NK-92 (cell line): ENCODE data around the gene CALM3.

Experiments used
- DNase-seq: peaks from one replicate; lab custom pipeline; 2025; ENCODE audit not compliant: unreplicated experiment; lab: John Stamatoyannopoulos, UW

Gene CALM3

DNA sequence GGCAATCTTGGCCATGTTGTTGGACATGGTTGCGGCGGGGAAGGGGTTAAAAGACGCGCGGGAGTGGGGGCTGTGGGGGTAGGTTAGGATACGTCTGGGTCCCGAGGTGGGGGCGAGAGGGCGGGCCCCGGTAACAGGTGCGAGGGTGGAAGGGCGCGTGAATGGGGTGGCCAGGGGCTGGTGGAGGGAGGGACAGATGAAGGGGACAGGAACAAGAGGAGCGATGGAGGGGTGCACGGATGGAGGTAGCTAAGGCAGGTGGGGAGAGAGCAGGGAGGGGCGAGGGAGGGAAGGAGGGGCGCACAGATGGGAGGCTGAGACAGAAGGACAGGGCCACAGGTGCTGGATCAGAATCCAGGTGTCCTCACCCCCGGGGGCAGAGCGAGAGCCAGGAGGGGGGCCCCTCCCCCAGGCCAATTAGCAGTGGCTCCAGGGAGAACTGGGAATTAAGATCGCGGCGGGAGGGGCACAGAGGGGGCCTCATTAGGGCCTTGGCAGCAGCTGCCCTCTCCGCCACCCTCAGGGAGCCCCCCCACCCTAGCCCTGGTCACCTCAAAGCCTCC, 33.6 kb downstream of the CALM3 start:
- no peak for DNase-seq

DNA sequence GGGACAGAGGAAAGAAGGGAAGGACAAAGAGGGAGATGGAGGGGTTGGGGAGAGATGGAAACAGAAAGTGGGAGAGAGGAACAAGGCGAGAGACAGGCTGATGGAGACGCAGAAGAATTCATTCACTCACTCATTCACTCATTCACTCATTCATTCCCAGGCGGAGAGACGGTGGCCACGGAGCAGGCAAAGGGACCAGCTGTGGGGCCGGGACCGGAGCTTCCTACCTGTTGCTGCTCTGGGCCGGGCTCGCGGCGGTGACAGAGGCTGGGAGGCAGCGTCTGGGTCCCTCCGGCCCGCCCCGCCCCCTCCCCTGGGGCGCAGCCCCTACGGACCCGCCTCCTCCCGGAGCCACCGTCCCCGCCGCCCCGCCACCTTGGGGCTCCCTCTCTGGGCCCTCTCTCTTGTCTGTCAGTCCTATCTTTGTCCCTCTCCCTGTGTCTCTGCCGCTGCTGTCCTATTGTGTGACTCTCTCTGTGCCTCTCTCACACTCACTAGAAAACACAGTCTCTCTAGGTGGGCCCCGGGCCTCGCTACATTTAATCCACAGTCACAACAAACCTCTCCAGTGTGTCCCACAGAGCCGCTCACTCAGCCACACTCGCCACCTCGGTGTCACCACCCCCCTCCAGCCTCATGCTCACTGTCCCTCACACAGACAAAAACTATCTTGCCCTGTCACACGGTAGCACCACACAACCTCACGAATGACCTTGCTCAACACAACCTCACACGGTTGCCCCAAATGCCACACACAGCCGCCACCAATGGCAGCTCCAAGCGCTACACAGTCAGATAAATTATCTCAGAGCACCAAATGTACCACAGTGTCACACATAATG, 35.0 kb downstream of the CALM3 start, which contains the start of gene GNG8:
Gene GNG8, minus strand, starts transcription at position 283 of the 842 bp plus-strand sequence. CDS start 1,520 bp downstream, outside the sequence.
- DNase-seq = no peak

DNA sequence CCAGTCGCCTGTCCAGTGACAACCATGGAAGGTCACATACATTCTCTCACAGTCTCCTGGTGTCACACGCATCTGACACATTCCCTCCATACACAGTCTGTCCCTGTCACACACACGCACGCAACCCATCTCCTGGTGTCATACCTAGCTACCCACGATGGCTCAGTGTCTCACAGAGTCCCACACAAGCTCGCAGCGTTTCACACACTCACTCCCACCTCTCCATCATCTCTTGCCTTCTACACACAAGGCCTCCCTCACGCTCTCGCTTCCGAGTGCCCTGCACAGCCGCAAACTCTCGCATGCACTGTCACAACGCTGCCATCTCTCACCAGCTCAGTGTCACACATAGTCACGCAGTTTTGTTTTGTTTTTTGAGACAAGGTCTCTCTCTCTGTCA, 36.1 kb downstream of the CALM3 start:
- no peak for DNase-seq

DNA sequence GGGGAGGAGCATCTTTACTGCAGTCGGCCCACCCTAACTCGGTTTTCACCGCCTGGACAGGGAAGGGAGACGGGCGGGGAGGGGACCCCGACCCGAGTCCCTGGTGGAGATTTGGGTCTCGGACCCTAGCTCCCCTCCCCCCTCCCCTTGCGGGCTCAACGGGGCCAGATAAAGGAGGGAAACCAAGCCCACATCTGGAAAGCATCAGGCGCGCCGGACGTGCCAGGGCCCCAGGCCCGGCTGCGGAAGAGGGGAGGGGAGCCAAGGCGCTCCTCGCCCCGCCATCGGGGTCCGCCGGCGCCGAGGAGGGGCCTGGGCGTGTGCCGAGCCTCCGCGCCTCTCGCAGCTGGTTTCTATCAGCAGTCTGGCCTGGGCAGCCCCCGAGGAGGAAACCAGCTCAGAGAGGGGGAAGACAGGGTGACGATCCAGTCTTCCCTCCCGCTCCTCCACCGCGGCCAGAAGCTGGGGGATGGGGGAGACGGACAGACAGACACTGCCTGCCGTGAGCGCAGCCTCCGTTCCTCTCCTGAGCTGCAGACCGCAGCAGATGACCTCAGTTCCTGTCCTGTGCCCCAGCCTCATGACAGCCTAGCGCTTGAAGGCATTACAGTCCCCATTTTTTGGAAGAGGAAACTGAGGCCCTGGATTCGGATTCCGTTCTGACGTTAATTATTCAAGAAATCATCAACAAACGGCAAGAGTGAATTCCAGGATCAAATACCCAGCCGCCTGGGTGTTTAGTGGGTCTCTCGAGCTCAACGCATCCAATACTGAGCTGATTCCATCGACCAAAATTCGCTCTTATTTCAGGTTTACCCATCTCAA, 38.4 kb downstream of the CALM3 start:
- DNase-seq = no peak

DNA sequence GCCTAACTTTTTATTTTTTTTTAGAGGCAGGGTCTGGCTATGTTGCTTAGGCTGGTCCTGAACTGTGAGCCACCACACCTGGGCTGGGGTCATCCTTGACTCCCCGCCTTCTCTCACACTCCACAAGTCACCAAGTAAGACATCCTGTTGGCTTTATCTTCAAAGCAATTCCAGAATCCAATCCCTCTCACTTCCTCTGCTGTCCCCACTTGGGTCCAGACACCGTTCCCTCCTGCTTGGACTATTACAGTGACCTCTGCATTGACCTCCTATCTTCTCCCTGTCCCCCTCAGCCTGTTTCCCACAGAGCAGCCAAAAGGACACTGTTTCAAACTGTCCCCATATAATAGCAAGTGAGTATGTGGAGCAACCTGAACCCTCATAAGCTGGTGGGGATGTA, 39.5 kb downstream of the CALM3 start:
- DNase-seq = no peak

DNA sequence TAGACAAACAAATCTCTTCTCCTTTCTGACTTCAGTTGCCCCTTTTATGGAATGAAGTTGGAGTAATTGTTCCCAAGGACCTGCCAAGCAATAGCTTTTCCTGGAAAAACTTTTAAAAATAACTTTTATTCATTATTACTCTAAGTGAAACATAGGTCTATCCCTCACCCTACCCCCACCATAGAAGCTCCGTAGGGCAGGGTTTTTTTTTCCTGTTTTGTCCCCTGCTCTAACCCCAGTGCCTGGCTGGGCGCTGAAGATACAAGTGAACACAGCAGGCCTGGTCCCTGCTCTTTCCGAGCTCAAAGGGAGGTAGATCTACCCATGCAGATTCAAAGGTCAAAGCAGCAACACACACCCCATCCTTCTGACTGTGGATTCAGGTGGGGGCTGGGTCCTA, 43.6 kb downstream of the CALM3 start:
- no peak for DNase-seq

DNA sequence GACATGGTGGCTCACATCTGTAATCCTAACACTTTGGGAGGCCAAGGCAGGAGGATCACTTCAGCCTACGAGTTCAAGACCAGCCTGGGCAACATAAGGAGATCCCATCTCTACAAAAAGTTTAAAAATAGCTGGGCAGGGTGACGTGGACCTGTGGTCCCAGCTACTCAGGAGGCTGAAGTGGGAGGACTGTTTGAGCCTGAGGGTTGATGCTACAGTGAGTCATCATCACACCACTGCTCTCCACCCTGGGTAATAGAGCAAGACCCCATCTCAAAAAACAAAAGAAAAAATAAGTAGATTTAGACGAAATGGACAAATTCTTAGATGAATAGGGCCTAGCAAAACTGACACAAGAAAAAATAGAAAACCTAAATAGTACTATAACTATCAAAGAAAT, 45.3 kb downstream of the CALM3 start:
- DNase-seq = no peak

DNA sequence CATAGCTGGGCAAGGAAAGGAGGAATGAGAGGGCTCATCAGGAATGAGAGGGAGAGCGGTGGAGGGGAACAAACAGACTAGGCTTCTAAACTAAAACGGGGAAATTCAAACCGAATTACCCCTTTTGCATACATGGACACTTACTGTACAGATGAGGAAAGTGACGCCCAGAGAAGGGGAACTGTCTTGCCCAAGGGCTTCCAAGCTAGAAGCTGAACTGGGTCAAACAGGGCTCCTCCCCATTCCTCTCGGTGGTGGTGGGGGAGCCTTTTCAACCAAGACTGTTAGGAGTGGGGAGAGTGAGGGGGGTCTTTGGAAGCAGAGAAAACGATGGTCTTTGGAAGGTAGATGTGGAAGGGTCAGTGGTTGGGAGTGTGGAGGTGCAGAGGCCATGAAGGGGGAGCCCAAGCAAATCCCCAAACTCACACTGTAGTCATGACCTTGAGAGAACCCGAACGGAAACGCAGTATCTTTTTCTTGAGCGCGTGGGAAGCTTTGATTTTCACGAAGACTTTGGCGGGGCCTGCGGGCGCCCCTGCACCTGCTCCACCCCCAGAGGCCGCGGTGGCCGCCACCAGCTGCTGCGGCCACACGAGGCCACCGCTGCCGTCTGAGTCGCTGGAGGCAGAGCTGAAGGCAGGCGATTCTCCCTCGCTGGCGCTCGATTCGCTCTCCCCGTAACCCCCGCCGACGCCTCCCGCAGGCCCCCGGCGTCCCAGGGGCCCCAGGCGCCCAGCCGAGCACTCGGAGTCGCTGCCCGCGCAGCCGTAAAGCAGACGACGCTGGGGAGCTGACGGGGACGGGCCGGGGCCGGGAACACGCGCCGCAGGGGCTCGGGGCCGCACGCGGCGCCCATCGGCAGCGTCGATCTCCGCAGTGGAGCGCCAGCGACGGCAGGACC, 47.2 kb downstream of the CALM3 start:
- no peak for DNase-seq

DNA sequence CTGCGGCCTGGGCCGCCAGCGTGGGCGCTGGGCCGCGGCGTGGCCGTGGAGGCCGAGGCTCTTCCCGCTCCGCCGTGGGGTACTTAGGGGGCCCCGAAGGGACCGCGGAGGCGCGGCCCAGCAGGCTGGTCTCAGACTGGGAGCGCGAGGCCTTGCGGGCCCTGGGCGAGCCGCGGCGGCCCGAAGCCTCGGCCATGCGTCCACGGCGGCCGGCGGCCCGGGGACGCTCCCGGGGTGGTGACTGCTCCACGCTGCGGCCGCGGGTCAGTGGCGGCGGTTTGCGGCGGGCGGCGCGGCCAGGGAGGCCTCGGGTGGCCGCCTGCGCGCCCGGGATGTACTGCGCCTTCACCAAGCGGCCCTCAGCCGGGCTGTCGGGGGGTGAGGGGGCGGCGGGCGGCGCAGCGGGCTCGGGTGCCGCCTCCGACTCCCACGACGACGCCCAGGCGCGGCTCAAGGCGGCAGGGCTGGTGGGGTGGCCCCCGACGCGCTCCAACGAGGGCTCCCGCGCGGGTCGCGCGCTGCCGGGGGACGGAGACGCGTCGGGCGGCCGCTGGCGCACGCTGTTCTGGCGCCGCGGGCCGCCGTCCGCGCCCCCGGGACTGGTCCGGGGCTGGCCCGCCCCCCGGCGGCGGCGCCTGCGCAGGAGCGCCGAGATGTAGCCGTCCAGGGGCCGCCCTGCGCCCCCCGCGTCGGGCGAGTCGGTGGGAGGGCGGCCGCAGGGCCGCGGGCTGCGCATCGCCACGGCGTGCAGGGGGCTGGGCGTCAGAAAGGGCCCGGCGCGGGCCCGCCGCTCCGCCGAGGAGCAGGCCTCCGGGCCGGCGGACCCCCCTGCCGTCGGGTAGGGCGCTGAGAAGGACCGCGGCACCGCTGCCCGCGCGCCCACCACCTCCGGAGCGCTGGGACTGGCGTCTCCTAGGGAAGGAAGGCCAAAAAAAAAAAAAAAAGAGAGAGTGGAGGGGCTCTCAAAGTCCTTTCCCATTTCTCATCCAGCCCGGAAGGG, 48.1 kb downstream of the CALM3 start:
- no peak for DNase-seq

DNA sequence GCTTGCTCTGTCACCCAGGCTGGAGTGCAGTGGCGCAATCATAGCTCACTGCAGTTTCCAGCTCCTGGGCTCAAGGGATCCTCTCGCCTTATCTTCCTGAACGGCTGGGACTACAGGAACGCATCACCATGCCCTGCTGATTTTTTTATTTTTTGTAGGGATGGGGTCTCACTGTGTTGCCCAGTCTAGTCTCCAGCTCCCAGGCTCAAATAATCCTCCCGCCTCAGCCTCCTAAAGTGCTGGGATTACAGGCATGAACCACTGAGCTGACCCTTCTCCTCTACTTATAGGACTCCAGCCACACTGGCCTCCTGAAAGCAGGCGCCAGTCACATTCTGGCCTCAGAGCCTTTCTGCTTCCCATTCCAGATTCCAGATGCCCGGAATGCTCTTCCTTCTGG, 49.3 kb downstream of the CALM3 start:
- no peak for DNase-seq

DNA sequence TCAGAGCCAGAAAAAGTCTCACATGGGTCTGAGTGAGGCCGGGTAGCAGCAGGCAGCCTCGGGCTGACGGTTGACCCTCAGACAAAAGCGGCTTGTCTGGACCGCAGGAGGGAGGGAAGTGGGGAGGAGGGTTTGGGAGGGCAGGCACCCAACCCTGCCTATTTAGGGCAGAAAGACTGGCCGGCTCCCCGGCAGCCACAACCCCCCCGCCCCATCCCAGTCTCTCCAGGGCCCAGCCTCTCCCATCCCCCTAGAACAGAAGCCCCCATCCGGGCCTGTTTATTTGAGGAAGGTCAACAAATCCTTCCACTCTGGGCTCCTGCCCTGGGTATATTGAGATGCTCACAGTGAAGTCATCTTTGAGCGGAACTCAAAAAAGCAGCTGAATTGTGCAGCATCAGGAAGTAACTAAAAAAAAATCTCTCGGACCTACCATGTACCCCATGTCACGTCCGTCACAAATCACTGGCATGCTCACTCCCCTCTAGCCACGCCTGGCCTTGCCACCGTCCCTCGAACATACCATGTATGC, 53.6 kb downstream of the CALM3 start:
- DNase-seq = no peak

DNA sequence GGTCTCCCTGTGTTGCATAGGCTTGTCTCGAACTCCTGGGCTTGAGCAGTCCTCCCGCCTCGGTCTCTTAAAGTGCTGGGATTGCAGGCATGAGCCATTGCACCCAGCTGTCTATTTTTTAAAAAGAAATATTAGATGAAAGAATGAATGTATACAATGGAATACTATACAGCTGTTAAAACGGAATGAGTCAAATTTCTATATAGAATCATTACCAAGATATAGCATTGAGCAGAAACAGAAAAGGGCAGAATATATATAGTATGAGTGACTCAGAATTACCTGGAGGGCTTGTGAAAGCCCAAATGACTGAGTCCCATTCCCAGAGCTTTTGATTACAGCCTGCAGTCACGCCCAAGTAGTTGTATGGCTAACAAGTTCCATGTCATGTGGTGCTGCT, 55.4 kb downstream of the CALM3 start:
- no peak for DNase-seq

DNA sequence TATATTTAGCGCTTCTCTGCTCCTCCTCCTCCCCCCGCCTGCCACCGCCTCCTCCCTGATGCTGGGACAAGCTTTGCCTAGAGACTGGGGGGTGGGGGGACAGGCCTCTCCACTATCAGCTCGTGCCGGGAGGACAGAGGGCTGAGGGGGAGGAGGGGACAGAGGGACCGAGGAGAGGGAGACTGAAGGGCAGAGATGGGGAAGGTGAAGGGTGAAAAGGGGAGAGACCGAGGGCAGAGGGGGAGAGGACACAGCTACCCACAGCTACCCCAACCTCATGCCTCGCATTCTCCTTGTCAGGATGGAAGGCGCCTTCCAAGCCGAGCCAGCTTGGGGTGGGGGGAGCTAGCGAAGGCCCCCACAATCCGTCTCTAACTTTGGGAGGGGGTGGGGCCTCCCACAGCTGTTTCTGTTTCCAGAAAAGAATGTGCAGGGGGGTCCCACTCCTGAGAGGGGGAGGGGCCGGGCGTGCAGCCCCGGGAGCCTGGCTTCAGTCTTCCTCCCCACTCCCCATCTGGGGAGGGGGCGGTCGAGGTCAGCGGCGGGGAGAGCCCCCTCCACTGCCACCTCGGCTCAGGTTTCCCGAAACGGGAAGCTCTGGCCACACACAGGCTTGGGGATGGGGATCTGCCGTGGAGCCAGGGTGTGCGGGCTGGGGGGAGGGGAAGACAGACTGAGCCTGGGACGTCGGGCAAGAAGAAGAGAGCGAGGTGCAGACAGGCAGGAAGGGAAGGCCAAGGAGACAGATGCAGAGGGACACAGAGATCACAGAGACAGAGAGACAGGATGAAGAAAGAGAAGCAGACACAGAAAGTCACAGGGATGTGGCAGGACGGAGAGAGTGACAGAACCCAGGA, 58.2 kb downstream of the CALM3 start:
- no peak for DNase-seq

DNA sequence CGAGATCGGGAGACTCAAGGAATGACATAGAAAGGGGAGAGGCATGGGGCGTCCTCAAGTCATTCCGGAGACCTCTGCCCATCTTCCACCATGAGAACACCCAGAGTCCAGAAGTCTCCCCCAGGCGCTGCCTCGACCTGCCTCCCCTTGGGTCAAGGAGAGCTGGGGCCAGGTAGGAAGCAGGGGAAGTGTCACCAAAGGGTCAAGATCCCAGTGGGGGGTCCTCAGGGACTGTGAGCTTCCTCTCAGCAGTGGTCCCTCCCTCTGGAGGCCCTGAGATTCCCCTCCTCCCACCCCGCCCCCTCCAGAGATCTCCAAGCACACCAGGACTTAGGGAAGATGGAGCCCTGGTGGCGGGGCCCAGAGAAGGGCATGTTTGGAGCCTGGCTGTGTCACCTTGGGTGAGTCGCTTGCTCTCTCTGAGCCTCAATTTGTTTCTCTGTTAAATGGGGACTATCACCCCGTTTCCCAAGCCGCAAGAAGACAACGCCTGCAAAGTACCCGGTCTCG, 58.9 kb downstream of the CALM3 start:
- DNase-seq = no peak
